A673 (cell line): ENCODE measurements around the gene TMEM270.

Source experiments
- CTCF ChIP-seq: fragments of 300-800, 200-600 bp; sonication (generic); conservative IDR thresholded peaks from 2 replicates; pipeline ENCODE4 v1.5.1; 2017; ENCODE audit warnings: low read depth, mild to moderate bottlenecking, antibody characterized with exemption, low read length, moderate library complexity, mixed read lengths
- EZH2 ChIP-seq: fragments of 200-600 bp; sonication (generic); IDR thresholded peaks from 2 replicates; pipeline ENCODE4 v1.6.1; 2017; ENCODE audit warnings: borderline replicate concordance, low read depth, mild to moderate bottlenecking, mixed read lengths, antibody characterized with exemption, low read length; ENCODE audit not compliant: poor library complexity, severe bottlenecking

GRCh38 chr7:73892003-73892999 lies 31.3 kb downstream of the TMEM270 start:
- TF ChIP-seq CTCF, result no peak
- TF ChIP-seq EZH2, result no peak
